HG02981 (cell line): ENCODE data around the gene EPHB6.

ENCODE experiments used
- ATAC-seq: cut with Tn5 transposase; IDR thresholded peaks from one replicate; pipeline ENCODE4 v1.9.1; 2021; ENCODE audit warnings: mild to moderate bottlenecking, moderate library complexity; ENCODE audit not compliant: unreplicated experiment

EPHB6 gene

GRCh38 chr7:142832417-142832816 is 22.5 kb upstream of the EPHB6 start:
- no peak for ATAC-seq

GRCh38 chr7:142833174-142834048 is 21.5 kb upstream of the EPHB6 start:
- peak; percentile 67 for ATAC-seq

GRCh38 chr7:142835487-142835886 is 19.4 kb upstream of the EPHB6 start:
- ATAC-seq: no peak

- ATAC-seq: no peak
These were observed 18.4 kb upstream of the EPHB6 start for GRCh38 chr7:142836426-142836825.

GRCh38 chr7:142838461-142839213 is 16.2 kb upstream of the EPHB6 start:
- ATAC-seq: no peak

GRCh38 chr7:142842251-142842766 is 12.6 kb upstream of the EPHB6 start:
- ATAC-seq: no peak

- ATAC-seq: no peak
These were observed 7.5 kb upstream of the EPHB6 start for GRCh38 chr7:142847353-142847752.

GRCh38 chr7:142851269-142851668 is 3.6 kb upstream of the EPHB6 start:
- ATAC-seq: no peak

GRCh38 chr7:142851919-142852318 is 3.0 kb upstream of the EPHB6 start:
- no peak for ATAC-seq

- ATAC-seq: peak; percentile 81
These were observed 1.0 kb upstream of the EPHB6 start for GRCh38 chr7:142853739-142854371.

- no peak for ATAC-seq
These were observed 353 bp downstream of the EPHB6 start for GRCh38 chr7:142855114-142855743.

- ATAC-seq: no peak
These were observed 1.1 kb downstream of the EPHB6 start for GRCh38 chr7:142855756-142856564.

- ATAC-seq: no peak
These were observed 1.8 kb downstream of the EPHB6 start for GRCh38 chr7:142856565-142857245.

GRCh38 chr7:142857625-142858024 is 2.7 kb downstream of the EPHB6 start:
- ATAC-seq: no peak

GRCh38 chr7:142859411-142859810 is 4.5 kb downstream of the EPHB6 start:
- ATAC-seq: no peak

GRCh38 chr7:142859829-142860228 is 5.0 kb downstream of the EPHB6 start:
- ATAC-seq: no peak

- ATAC-seq: no peak
These were observed 6.1 kb downstream of the EPHB6 start for GRCh38 chr7:142860968-142861367.

- ATAC-seq: no peak
These were observed 7.5 kb downstream of the EPHB6 start for GRCh38 chr7:142862351-142862750.

- no peak for ATAC-seq
These were observed 8.0 kb downstream of the EPHB6 start for GRCh38 chr7:142862786-142863400.
